ENCODE results near the gene COL12A1.

GRCh38 chr6:75236630-75237029, 30.8 kb upstream of the COL12A1 start:
- no peak for TF ChIP-seq CTCF (conservative IDR thresholded peaks at IDR 0.05 in 1 of 2, IDR thresholded peaks at IDR 0.05 in 1 of 2; ENCODE audit: low read depth in 1 of 2, low read length in 2 of 2)
- no peak for TF ChIP-seq EZH2 (IDR thresholded peaks at IDR 0.05; ENCODE audit: low read length, missing control alignments)
